ENCODE results near the gene RAPGEF2.

GRCh38 chr4:159107203-159107925 is 4.5 kb downstream of the RAPGEF2 start:
- TF ChIP-seq EGR1 (IDR thresholded peaks at IDR 0.05; ENCODE audit: borderline replicate concordance, low read depth, low read length) (no peak), ATF3 (IDR thresholded peaks at IDR 0.05; ENCODE audit: insufficient read depth, low read depth, low read length) (no peak), CTCF (IDR thresholded peaks at IDR 0.05; ENCODE audit: control extremely low read depth in 1 of 3, insufficient read depth in 1 of 3, low read depth in 1 of 3, low read length in 3 of 3) (no peak), CREB1 (IDR thresholded peaks at IDR 0.05) (no peak), GABPA (IDR thresholded peaks at IDR 0.05; ENCODE audit: borderline replicate concordance, insufficient read depth, low read length) (no peak), EZH2 (IDR thresholded peaks at IDR 0.05; ENCODE audit: low read depth, low read length, severe bottlenecking) (no peak), CEBPB (IDR thresholded peaks at IDR 0.05; ENCODE audit: low read depth, low read length) (no peak), TAF1 (IDR thresholded peaks at IDR 0.05; ENCODE audit: low read depth, low read length) (no peak), CBX5 (IDR thresholded peaks at IDR 0.05; ENCODE audit: low read depth, low read length) (no peak), E2F6 (IDR thresholded peaks at IDR 0.05) (no peak)

Measured in H1 (cell line).